ENCODE measurements around the gene TRIM46. TPM values are rescaled to one million over a fixed set of nuclear protein-coding genes. Genes with fewer than 3 reads are reported as not detected.

Gene TRIM46
- total and polyA plus RNA-seq, 9 of the 15 experiments (the other 6 are each of a cell fraction or from before 2014, with no cell fraction given): 0.05 to 0.60 (median 0.16) TPM; not detected in 3

DNA sequence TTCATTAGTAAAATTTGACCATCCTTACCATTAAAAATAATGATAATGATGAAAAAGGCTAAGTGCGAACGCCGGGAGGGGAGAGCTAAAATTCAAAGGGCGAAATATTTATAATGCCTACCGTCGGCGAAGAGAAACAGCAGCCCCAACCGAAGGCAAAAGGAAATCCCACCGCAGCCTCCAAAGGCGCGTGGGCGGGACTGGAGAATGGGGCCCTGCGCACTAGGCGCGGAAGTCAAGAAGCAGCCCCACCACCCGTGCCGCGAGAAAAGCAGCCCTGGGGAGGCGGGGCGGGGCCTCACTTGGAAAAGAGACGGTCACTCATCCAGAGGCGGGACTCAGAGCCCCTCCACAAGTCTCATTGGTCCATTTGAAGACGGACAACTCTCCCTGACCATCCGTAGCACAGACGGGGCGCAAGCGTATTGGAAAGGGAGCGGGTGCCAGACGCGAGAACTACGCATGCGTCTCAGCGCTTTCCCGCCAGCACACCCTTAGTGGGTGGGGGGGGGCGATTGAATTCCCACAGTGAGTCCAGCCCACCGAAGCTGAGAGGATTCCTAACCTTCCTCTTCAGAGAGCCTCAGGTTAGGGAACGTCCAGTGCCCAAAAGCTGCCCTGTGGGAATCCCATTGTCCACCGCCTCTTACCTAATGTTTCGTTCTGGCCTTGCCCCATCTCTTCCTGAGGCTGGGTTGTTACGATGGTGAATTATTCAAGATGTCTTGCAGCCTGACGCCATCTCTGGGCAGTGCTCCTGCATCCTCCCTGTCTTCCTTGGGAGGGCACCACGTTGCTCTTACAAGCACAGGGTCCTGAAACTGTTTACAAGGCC is 53.8 kb downstream of the TRIM46 start (continued):
- TF ChIP-seq MTF1 (CRISPR knock-in tag; IDR thresholded peaks at IDR 0.05; ENCODE audit: borderline replicate concordance) (no peak), BRD4 (IDR thresholded peaks at IDR 0.05) (peak; percentile 21; the same call in 1 of the 2 replicates), NR1H2 (CRISPR knock-in tag; IDR thresholded peaks at IDR 0.05) (no peak), E2F3 (CRISPR knock-in tag; IDR thresholded peaks at IDR 0.05) (peak; percentile 97), ZNF785 (CRISPR knock-in tag; IDR thresholded peaks at IDR 0.05) (no peak), HCFC1 (IDR thresholded peaks at IDR 0.05; ENCODE audit: low read depth, low read length) (no peak), XRCC5 (IDR thresholded peaks at IDR 0.05; ENCODE audit: low read depth, low read length) (no peak), POLR2B (IDR thresholded peaks at IDR 0.05; ENCODE audit: low read depth, partially characterized antibody) (peak; percentile 60), HMGN3 (IDR thresholded peaks at IDR 0.05; ENCODE audit: borderline replicate concordance, extremely low read depth, insufficient read length, low read depth, low read length) (peak; percentile 61), ZNF77 (CRISPR knock-in tag; IDR thresholded peaks at IDR 0.05) (no peak), ZNF384 (IDR thresholded peaks at IDR 0.05; ENCODE audit: low read depth, low read length) (no peak), ZNF347 (CRISPR knock-in tag; IDR thresholded peaks at IDR 0.05; ENCODE audit: low read depth) (no peak), ZNF668 (CRISPR knock-in tag; IDR thresholded peaks at IDR 0.05) (no peak), BMI1 (IDR thresholded peaks at IDR 0.05; ENCODE audit: low read length) (no peak), MYC (IDR thresholded peaks at IDR 0.05; ENCODE audit: low read depth, low read length) (peak; percentile 86), MYC (CRISPR knock-in tag; IDR thresholded peaks at IDR 0.05; ENCODE audit: borderline replicate concordance, low read depth) (no peak), ZNF551 (CRISPR knock-in tag; IDR thresholded peaks at IDR 0.05) (0 out of 2 replicates have a peak, but pooled peaks have one; percentile 29)
- TF ChIP-seq, protein P1, sequence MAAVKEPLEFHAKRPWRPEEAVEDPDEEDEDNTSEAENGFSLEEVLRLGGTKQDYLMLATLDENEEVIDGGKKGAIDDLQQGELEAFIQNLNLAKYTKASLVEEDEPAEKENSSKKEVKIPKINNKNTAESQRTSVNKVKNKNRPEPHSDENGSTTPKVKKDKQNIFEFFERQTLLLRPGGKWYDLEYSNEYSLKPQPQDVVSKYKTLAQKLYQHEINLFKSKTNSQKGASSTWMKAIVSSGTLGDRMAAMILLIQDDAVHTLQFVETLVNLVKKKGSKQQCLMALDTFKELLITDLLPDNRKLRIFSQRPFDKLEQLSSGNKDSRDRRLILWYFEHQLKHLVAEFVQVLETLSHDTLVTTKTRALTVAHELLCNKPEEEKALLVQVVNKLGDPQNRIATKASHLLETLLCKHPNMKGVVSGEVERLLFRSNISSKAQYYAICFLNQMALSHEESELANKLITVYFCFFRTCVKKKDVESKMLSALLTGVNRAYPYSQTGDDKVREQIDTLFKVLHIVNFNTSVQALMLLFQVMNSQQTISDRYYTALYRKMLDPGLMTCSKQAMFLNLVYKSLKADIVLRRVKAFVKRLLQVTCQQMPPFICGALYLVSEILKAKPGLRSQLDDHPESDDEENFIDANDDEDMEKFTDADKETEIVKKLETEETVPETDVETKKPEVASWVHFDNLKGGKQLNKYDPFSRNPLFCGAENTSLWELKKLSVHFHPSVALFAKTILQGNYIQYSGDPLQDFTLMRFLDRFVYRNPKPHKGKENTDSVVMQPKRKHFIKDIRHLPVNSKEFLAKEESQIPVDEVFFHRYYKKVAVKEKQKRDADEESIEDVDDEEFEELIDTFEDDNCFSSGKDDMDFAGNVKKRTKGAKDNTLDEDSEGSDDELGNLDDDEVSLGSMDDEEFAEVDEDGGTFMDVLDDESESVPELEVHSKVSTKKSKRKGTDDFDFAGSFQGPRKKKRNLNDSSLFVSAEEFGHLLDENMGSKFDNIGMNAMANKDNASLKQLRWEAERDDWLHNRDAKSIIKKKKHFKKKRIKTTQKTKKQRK (IDR thresholded peaks at IDR 0.05; ENCODE audit: borderline replicate concordance, low read depth, low read length): 0 out of 2 replicates have a peak, but pooled peaks have one; percentile 12
